Activated T-cell treated with anti-CD3 and anti-CD28 coated beads for 1 hour (primary cell): ENCODE measurements around the gene ADAM12.
A peak's percentile ranks its signal among the peaks of the same experiment; 100 is the strongest.
"Not testable (repeated sequence)": the region's sequence is repeated elsewhere in the genome, so short reads cannot be mapped to it uniquely, and the experiment has no call there.

Source experiments
- DNase-seq: peaks from one replicate; pipeline ENCODE4 v3.0.0-alpha.2; 2020; ENCODE audit warnings: low read depth

The ADAM12 gene

GRCh38 chr10:126405239-126405775, 17.0 kb upstream of the ADAM12 start:
- no peak for DNase-seq

- DNase-seq, result no peak
Observed at GRCh38 chr10:126402721-126403695, 14.7 kb upstream of the ADAM12 start.

- no peak for DNase-seq
Observed at GRCh38 chr10:126400641-126401040, 12.4 kb upstream of the ADAM12 start.

GRCh38 chr10:126398924-126399323, 10.6 kb upstream of the ADAM12 start:
- no peak for DNase-seq

GRCh38 chr10:126398383-126398743, 10.1 kb upstream of the ADAM12 start:
- no peak for DNase-seq

- no peak for DNase-seq
Observed at GRCh38 chr10:126397640-126398382, 9.5 kb upstream of the ADAM12 start.

- DNase-seq, result no peak
Observed at GRCh38 chr10:126397156-126397555, 8.9 kb upstream of the ADAM12 start.

- DNase-seq, result no peak
Observed at GRCh38 chr10:126394948-126395347, 6.7 kb upstream of the ADAM12 start.

- DNase-seq, result no peak
Observed at GRCh38 chr10:126393076-126393475, 4.8 kb upstream of the ADAM12 start.

GRCh38 chr10:126392469-126392868, 4.2 kb upstream of the ADAM12 start:
- DNase-seq, result no peak

GRCh38 chr10:126392068-126392467, 3.8 kb upstream of the ADAM12 start:
- no peak for DNase-seq

GRCh38 chr10:126391192-126391885, 3.1 kb upstream of the ADAM12 start:
- no peak for DNase-seq

GRCh38 chr10:126390324-126390723, 2.0 kb upstream of the ADAM12 start:
- DNase-seq, result no peak

GRCh38 chr10:126387041-126387921, 996 bp downstream of the ADAM12 start:
- DNase-seq, result peak; percentile 2

GRCh38 chr10:126384269-126384873, 3.9 kb downstream of the ADAM12 start:
- no peak for DNase-seq

GRCh38 chr10:126380352-126381076, 7.8 kb downstream of the ADAM12 start:
- no peak for DNase-seq

GRCh38 chr10:126379166-126379565, 9.1 kb downstream of the ADAM12 start:
- not testable (repeated sequence) for DNase-seq

- no peak for DNase-seq
Observed at GRCh38 chr10:126376956-126377355, 11.3 kb downstream of the ADAM12 start.

GRCh38 chr10:126375926-126376554, 12.2 kb downstream of the ADAM12 start:
- DNase-seq, result no peak

GRCh38 chr10:126375299-126375698, 13.0 kb downstream of the ADAM12 start:
- no peak for DNase-seq
